Forelimb muscle (tissue), 1 donor: Measurements from ENCODE around the gene ZFYVE19. TPM values are rescaled to one million over a fixed set of nuclear protein-coding genes. Genes with fewer than 3 reads are reported as not detected.
"Not testable (repeated sequence)": the region's sequence is repeated elsewhere in the genome, so short reads cannot be mapped to it uniquely, and the experiment has no call there.

Experiments used
- DNase-seq: peaks from one replicate; pipeline ENCODE4 v3.0.0-alpha.2; 2013; ENCODE audit warnings: low read depth
- polyA plus RNA-seq: library from polyadenylated mRNA; unstranded; fragments of 120-200 nt; gene quantifications from one replicate; pipeline ENCODE4 v1.2.1, GENCODE V29; 2013; ENCODE audit not compliant: insufficient read length

The ZFYVE19 gene
- polyA plus RNA-seq, 1 donor, result 16.1 TPM

GRCh38 chr15:40847223-40847961, 40.5 kb downstream of the ZFYVE19 start:
- no peak for DNase-seq

GRCh38 chr15:40850576-40851112, 43.8 kb downstream of the ZFYVE19 start:
- no peak for DNase-seq

- no peak for DNase-seq
Observed at GRCh38 chr15:40852529-40852928, 45.6 kb downstream of the ZFYVE19 start.

- no peak for DNase-seq
Observed at GRCh38 chr15:40853241-40853890, 46.5 kb downstream of the ZFYVE19 start.

GRCh38 chr15:40854161-40854560, 47.3 kb downstream of the ZFYVE19 start:
- no peak for DNase-seq

- DNase-seq, result no peak
Observed at GRCh38 chr15:40855706-40856234, 48.9 kb downstream of the ZFYVE19 start.

- DNase-seq, result no peak
Observed at GRCh38 chr15:40856746-40857145, 49.9 kb downstream of the ZFYVE19 start.

- no peak for DNase-seq
Observed at GRCh38 chr15:40857601-40858341, 50.9 kb downstream of the ZFYVE19 start.

- DNase-seq, result no peak
Observed at GRCh38 chr15:40858706-40859105, 51.8 kb downstream of the ZFYVE19 start.

GRCh38 chr15:40859206-40859851, 52.4 kb downstream of the ZFYVE19 start:
- DNase-seq, result no peak

- DNase-seq, result not testable (repeated sequence)
Observed at GRCh38 chr15:40861147-40861546, 54.3 kb downstream of the ZFYVE19 start.

- DNase-seq, result no peak
Observed at GRCh38 chr15:40863660-40864270, 56.9 kb downstream of the ZFYVE19 start.

Other genes starting within 250 kb of the ZFYVE19 start
- gene CCDC32, start 242.0 kb upstream of the ZFYVE19 start, polyA plus RNA-seq, result 14.7 TPM
- 8.7 TPM for gene RPUSD2, start 237.8 kb upstream of the ZFYVE19 start, polyA plus RNA-seq
- 7.5 TPM for gene KNL1, start 212.8 kb upstream of the ZFYVE19 start, polyA plus RNA-seq
- gene RAD51, start 111.9 kb upstream of the ZFYVE19 start, polyA plus RNA-seq, result 7.0 TPM
- gene RMDN3, start 51.8 kb upstream of the ZFYVE19 start, polyA plus RNA-seq, result 20.2 TPM
- 5.6 TPM for gene GCHFR, start 43.0 kb upstream of the ZFYVE19 start, polyA plus RNA-seq
- gene C15orf62, start 37.1 kb upstream of the ZFYVE19 start, polyA plus RNA-seq, result 1.9 TPM
- 22.8 TPM for gene DNAJC17, start 384 bp downstream of the ZFYVE19 start, polyA plus RNA-seq
- gene PPP1R14D, start 21.6 kb downstream of the ZFYVE19 start, polyA plus RNA-seq, result 0.19 TPM
- gene SPINT1, start 37.0 kb downstream of the ZFYVE19 start, polyA plus RNA-seq, result 0.49 TPM
- gene RHOV, start 67.1 kb downstream of the ZFYVE19 start, polyA plus RNA-seq, result 0.34 TPM
- 9.3 TPM for gene VPS18, start 87.4 kb downstream of the ZFYVE19 start, polyA plus RNA-seq
- gene DLL4, start 122.3 kb downstream of the ZFYVE19 start, polyA plus RNA-seq, result 14.1 TPM
- gene CHAC1, start 146.4 kb downstream of the ZFYVE19 start, polyA plus RNA-seq, result 9.5 TPM